ENCODE results near the gene DIP2B. TPM values are rescaled to one million over a fixed set of nuclear protein-coding genes. Genes with fewer than 3 reads are reported as not detected.

The DIP2B gene
- polyA plus RNA-seq, 1 donor from 2014 or later, result 44.0 TPM

DNA sequence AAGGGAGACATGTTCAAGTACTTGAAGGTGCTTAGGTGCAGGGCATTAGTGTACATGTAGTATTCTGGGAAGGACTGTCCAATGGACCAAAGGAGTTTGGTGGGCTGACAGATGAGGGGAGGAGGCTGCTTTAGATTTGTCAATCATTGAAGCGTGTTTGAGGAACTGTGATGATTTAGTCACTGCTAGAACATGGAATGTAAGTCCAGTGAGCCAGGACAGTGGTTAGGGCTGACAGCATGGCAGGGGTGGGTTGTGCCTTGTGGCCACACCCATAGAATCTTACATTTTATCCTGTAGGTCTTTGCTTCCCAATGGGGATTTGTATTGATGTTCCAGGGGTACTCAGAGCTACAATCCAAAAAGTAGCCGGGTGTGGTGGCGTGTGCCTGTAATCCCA, 24.6 kb downstream of the DIP2B start (continued):
- no peak for TF ChIP-seq REST (IDR thresholded peaks at IDR 0.05; ENCODE audit: borderline replicate concordance)

DNA sequence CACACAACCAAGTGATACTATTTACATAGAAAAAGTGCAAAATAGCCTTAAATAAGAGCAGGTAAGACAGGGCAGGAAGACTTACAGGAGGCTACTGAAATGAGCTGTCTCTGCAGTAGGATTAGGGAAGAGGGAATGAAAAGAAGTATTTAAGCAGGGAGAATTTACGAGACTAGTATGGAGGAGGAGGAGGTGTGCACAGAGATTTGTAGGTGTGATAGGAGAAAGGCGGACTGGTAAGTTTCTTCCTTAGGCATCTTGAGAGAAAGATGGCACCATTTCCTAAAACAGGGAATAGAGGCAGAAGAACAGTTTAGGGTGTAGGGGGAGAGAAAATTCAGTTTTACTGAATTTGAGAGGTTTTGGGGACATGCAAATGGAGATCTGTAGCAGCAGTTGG, 25.7 kb downstream of the DIP2B start:
- Histone ChIP-seq H3K9ac (ENCODE audit: low read length) (no peak overlapping the region), H3K36me3 (ENCODE audit: insufficient read depth, low read length) (no peaks in the 10 kb centered on the region), H3K79me2 (replicated peaks; ENCODE audit: insufficient read depth, low read length) (peaks cover 37% of the 10 kb centered on the region), H3F3A (ENCODE audit: insufficient read depth, low read length, poor library complexity, severe bottlenecking) (no peaks in the 10 kb centered on the region), H2AFZ (ENCODE audit: low read depth, low read length) (no peak overlapping the region), H3K27ac (ENCODE audit: low read length) (no peak overlapping the region), H3K4me3 (ENCODE audit: low read length) (no peak overlapping the region), H3K4me2 (ENCODE audit: low read length) (no peak overlapping the region), H3K9me2 (ENCODE audit: insufficient read depth, low read length) (no peaks in the 10 kb centered on the region), H3K9me3 (ENCODE audit: low read length) (no peaks in the 10 kb centered on the region), H3K27me3 (ENCODE audit: insufficient read depth, low read depth, low read length) (no peaks in the 10 kb centered on the region), H4K20me1 (ENCODE audit: insufficient read depth) (peaks cover 4% of the 10 kb centered on the region)
- TF ChIP-seq MXI1 (conservative IDR thresholded peaks at IDR 0.05; ENCODE audit: poor library complexity, severe bottlenecking), result no peak
- TF ChIP-seq POLR2AphosphoS5 (IDR thresholded peaks at IDR 0.05), result no peak
- TF ChIP-seq EP300 (conservative IDR thresholded peaks at IDR 0.05; ENCODE audit: poor library complexity, severe bottlenecking), result no peak
- TF ChIP-seq REST (IDR thresholded peaks at IDR 0.05; ENCODE audit: borderline replicate concordance), result no peak
- TF ChIP-seq TAF1 (IDR thresholded peaks at IDR 0.05; ENCODE audit: low read depth), result no peak
- TF ChIP-seq SMC3 (conservative IDR thresholded peaks at IDR 0.05; ENCODE audit: poor library complexity), result no peak
- no peak for TF ChIP-seq CTCF (IDR thresholded peaks at IDR 0.05; ENCODE audit: poor library complexity, severe bottlenecking)
- no peak for TF ChIP-seq RAD21 (conservative IDR thresholded peaks at IDR 0.05)
- no peak for TF ChIP-seq EZH2 (IDR thresholded peaks at IDR 0.05; ENCODE audit: borderline replicate concordance, insufficient read depth, low read length, poor library complexity, severe bottlenecking)

Measured in neural cell (in vitro differentiated cells).